Stimulated activated CD4-positive, alpha-beta T cell treated with anti-CD3 and anti-CD28 coated beads, Interleukin-12 subunit alpha, Interleukin-12 subunit beta, amount 100 ng/mL, for 24 hours (primary cell): ENCODE data around the gene CCDC172.

ENCODE experiments used
- DNase-seq, 2 experiments: peaks; one replicate each; pipeline ENCODE4 v3.0.0-alpha.2; 2020; ENCODE audit warnings: low read depth in 2 of 2

CCDC172 gene, protein sequence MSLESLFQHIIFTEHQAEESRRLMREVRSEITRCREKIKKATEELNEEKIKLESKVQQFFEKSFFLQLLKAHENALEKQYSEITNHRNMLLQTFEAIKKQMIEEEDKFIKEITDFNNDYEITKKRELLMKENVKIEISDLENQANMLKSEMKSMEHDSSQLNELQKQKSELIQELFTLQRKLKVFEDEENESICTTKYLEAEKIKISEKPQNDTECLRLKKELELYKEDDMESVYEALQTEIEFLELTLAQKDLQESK

DNA sequence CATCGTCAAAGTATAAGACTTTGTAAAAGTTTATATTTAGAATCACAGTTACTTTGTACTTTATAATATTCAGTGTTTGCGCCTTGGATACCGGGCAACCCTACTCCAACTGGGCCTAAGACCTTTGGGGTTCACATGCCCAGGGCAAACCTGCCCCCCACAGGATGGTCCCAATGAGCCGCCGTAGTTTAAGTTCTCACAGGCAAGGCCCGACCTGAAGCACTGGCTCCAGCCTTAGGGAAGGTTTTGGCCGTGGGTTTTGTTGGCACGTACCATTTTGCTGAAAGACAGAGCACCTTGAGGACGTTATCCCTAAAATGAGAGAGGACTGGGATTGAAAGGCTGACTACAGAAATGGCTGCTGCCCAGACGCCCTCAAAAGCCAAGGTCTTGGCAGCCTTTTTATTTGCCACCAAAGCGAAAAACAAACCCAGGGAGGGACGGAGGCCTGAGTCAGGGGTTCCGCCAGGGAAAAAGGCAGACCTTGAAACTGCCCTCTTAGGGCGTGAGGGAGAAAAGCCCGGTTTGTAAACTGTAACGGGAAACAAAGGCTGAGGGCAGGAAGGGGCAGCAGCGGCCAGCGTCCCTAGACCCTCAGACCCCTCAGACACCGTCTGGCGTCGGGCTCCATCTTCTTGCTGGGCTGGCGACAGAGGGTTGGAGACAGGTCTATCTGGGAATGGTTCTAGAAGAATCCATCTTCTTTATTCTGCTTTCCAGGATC, at the start of gene CCDC172:
CCDC172 (plus strand) TSS at position 222 of the 724 bp plus-strand sequence. CDS start 564 bp downstream, outside the sequence.
- DNase-seq = no peak

DNA sequence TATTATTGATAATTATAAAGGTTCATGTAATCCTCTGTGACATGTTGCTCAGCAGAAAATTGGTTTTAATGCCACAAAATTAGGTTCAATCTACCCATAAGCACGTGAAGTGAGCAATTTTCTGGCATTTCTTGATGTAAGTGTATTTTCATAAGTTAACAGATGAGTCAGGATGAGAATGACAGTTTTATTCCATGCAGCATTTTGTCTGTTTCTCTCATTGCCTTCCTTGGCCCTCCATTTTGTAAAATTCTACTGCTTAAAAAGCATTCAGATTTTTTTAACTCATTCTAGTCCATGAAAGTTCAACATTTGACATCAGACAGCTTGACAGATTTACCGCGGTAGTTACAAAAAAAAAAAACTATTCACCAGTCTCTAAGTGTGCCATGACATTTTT, 47.3 kb upstream of the CCDC172 start:
- DNase-seq = no peak

- DNase-seq = no peak
These were observed 45.4 kb upstream of the CCDC172 start for GRCh38 chr10:116278846-116279245.

- no peak for DNase-seq
These were observed 42.5 kb upstream of the CCDC172 start for GRCh38 chr10:116281775-116282174.

GRCh38 chr10:116286626-116287200, 37.5 kb upstream of the CCDC172 start:
- DNase-seq = no peak

DNA sequence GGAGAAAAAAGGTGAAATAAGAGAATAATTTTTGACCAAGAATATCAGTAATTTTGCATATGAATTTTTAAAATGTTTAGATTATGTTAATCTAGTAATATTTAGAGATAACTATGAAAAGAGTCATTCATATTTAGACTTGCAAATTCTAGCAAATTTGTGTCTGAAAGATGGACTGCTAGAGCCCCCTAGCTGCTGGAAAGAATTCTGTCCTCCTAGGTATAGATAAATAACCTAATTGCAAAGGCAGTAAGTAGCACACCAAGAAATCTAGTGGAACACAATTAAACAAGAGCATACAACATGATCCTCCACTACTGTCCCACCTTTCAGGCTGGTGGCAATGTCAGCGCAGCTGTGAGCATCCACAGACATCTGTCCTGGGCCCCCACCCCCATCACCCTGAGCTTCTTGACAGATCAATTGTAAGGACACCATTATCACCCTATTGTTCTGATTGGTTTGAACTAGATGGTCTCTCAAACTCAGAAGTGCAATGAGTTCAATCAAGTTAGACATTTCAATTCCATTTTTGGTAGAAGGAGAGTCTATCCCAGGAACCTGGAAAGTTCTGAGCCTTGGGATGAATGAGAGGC, 36.2 kb upstream of the CCDC172 start:
- DNase-seq = no peak

GRCh38 chr10:116289652-116290051, 34.6 kb upstream of the CCDC172 start:
- DNase-seq = no peak

DNA sequence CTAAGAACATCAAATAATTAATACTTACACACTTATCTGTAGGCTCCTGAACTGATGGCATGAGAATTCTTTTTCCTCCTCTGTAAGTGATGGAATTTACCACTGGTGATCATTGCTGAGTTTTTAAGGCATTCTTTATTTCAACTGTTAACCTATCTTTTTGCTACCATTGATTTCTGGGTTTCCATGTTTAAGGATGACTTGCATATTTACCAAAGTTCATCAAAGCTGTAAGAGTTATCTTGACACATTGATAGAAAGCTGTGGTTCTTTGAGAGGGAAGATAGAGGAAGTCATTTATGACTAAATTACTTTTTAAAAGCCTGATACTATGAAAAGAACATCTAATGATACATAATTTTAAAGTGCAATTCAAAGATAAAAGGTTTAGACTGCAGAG, 31.8 kb upstream of the CCDC172 start:
- DNase-seq = no peak

DNA sequence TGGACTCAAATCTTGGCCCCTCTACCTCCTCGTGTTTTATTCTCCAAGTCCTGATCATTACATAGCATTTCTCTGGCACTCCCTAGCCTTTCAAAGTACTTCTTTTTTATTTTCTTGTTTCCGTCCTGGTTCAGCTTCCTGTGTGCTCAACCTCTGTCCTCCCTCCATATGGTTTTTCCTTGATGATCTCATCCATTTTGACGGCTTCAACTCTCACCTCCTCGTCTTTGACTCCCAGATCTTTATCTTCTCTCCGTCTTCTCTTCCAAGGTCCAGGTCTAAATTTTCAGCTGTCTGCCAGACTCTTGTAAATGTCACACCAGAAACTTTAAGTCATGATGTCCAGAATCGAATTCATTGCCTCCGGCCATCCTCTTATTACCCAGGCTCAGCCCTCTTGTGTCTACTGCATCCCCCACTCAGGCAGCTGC, 27.9 kb upstream of the CCDC172 start:
- DNase-seq = no peak

- no peak for DNase-seq
These were observed 25.7 kb upstream of the CCDC172 start for GRCh38 chr10:116298586-116298985.

DNA sequence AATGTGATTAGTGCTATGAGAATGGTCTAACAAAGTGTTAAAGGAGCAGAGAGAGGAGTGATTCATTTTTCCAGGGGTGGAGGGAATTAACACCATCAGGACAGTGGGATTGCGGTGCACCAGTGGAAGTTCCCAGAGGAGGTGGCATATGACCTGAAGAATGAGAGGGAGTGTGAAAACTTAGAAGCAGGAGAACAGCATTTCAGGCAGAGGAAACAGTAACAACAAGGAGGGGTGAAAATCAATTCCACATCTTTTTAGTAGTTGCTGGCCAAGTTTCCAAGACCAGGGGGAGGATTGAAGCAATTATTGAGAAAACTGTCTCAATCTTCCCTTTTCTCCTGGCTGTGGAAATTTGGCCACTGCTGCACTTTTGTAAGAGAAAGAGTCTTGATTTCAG, 23.7 kb upstream of the CCDC172 start:
- no peak for DNase-seq

- no peak for DNase-seq
These were observed 19.3 kb upstream of the CCDC172 start for GRCh38 chr10:116304923-116305322.

DNA sequence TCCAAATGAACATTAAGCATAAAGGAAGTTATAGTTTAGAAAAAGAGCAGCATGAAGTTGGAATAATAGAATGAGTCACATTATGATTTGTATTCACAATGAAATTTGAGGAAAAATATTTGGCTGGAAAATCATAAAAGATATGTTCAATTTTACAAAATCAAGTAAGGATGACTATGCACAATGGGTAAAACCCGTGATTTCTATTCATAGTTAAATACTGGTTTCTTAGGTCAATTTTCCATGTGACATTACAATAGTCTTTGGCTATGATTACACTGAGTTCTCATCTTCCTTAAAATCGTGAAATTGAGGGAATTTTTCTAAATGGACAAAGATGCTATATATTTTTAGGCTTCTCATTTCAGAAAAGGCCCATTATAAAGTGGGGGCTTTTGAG, 17.4 kb upstream of the CCDC172 start:
- no peak for DNase-seq

- no peak for DNase-seq
These were observed 16.8 kb upstream of the CCDC172 start for GRCh38 chr10:116307455-116307854.

- DNase-seq = no peak
These were observed 13.2 kb upstream of the CCDC172 start for GRCh38 chr10:116311016-116311415.

GRCh38 chr10:116311706-116312490, 12.3 kb upstream of the CCDC172 start:
- no peak for DNase-seq

DNA sequence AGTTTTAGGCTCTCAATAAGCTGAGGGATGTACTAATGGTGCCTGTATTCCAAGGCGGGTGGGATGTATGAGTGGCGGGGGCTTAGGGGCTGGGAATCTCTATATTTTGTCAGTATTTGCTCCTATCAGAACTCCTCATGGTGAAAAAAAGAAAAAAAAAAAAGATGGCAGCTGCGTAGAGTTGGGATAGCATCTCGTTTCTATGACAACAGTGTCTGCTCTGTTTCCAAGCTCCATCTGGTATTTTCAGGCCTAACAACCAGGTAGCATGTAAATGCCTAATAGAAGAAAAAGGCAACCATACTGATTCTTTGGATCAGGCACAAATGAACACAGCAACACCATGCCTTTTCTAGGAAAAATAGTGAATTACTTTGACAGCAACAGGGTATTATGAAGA, 11.7 kb upstream of the CCDC172 start:
- DNase-seq = no peak

GRCh38 chr10:116316503-116316902, 7.7 kb upstream of the CCDC172 start:
- no peak for DNase-seq

- DNase-seq = no peak
These were observed 845 bp downstream of the CCDC172 start for GRCh38 chr10:116324951-116325635.

DNA sequence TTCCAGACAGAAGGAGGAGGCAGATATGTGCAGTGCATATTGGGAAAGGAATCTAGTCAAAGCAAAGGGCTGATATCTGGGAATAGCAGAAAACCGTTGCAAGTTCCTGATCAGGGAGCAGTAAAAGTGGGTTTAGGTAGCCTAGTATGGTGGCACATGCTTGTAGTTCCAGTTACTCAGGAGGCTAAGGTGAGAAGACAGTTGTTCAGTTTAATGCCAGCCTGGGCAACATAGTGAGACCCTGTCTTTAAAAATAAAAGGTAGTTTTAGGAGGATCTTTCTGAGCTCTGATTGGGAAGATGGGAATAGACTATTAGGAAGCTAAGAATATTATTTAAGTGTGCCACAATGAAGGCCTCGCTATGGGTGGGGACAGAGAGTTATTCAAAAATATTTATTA, 1.7 kb downstream of the CCDC172 start:
- DNase-seq = no peak

DNA sequence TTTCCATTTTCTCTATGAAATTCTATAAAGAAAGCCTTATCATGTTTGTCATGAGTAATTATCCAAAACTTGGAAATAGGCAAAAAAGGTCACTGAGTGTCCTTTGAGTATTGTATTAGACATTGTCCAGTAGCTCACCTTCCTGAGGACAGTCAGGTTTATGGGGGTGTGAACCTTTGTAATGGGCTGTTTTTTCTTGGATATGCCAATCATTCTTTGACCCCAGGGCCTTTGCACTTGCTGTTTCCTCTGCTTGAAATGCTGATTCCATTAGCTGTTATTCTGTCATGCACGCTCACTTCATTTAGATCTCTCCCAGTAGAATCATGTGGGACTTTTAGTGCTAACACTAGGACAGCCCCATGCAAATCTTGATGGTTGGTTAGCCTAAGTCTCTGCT, 4.9 kb downstream of the CCDC172 start:
- DNase-seq = no peak
